HepG2 (cell line): ENCODE data around the gene MPG. TPM values are rescaled to one million over a fixed set of nuclear protein-coding genes. Genes with fewer than 3 reads are reported as not detected.

Source experiments
- BCL6 ChIP-seq: IDR thresholded peaks from 2 replicates; pipeline ENCODE4 v1.6.1; 2016; ENCODE audit warnings: missing genetic modification reagents, missing compliant biosample characterization
- E2F5 ChIP-seq: sonication (generic); formaldehyde crosslinking; conservative IDR thresholded peaks from 2 replicates; pipeline ENCODE4 v1.4.0; 2020; ENCODE audit warnings: missing genetic modification reagents
- HNRNPL ChIP-seq: fragments of 200-400 bp; formaldehyde crosslinking; IDR thresholded peaks from 2 replicates; pipeline ENCODE4 v1.6.1; 2017; ENCODE audit warnings: mild to moderate bottlenecking, low read depth, low read length
- IKZF1 ChIP-seq: fragments of 450-650 bp; IDR thresholded peaks from 2 replicates; pipeline ENCODE4 v1.7.1; 2016
- KLF9 ChIP-seq: IDR thresholded peaks from 2 replicates; pipeline ENCODE4 v1.6.1; 2016; ENCODE audit warnings: low read depth
- MAF1 ChIP-seq: sonication (generic); formaldehyde crosslinking; IDR thresholded peaks from 2 replicates; pipeline ENCODE4 v1.5.0; 2020; ENCODE audit warnings: missing genetic modification reagents, borderline replicate concordance
- MTA3 ChIP-seq: sonication (generic); formaldehyde crosslinking; IDR thresholded peaks from 2 replicates; pipeline ENCODE4 v1.4.0; 2020; ENCODE audit warnings: missing genetic modification reagents
- NFATC3 ChIP-seq: sonication (generic); formaldehyde crosslinking; IDR thresholded peaks from 2 replicates; pipeline ENCODE4 v1.5.1; 2020; ENCODE audit warnings: mild to moderate bottlenecking, missing genetic modification reagents
- NKX3-1 ChIP-seq: sonication (generic); formaldehyde crosslinking; IDR thresholded peaks from 2 replicates; pipeline ENCODE4 v1.5.0; 2020; ENCODE audit warnings: missing genetic modification reagents
- NR2F2 ChIP-seq: IDR thresholded peaks from 2 replicates; pipeline ENCODE4 v1.6.1; 2012; ENCODE audit warnings: low read depth, inconsistent platforms, borderline replicate concordance
- ONECUT2 ChIP-seq: sonication (generic); formaldehyde crosslinking; IDR thresholded peaks from 2 replicates; pipeline ENCODE4 v1.4.0; 2020; ENCODE audit warnings: missing genetic modification reagents
- RBM39 ChIP-seq: fragments of 200-400 bp; formaldehyde crosslinking; IDR thresholded peaks from one replicate; pipeline ENCODE4 v1.6.1; 2018; ENCODE audit warnings: antibody characterized with exemption, mild to moderate bottlenecking, low read depth, low read length; ENCODE audit not compliant: poor library complexity, severe bottlenecking
- REPIN1 ChIP-seq: sonication (generic); formaldehyde crosslinking; IDR thresholded peaks from 2 replicates; pipeline ENCODE4 v1.8.0; 2022; ENCODE audit warnings: missing genetic modification reagents, low read depth, mild to moderate bottlenecking, borderline replicate concordance
- RXRA ChIP-seq: sonication (generic); formaldehyde crosslinking; IDR thresholded peaks from 2 replicates; pipeline ENCODE4 v1.5.1; 2020; ENCODE audit warnings: missing genetic modification reagents
- SAFB2 ChIP-seq: sonication (generic); formaldehyde crosslinking; IDR thresholded peaks from 2 replicates; pipeline ENCODE4 v1.5.1; 2020; ENCODE audit warnings: missing genetic modification reagents, low read depth, mild to moderate bottlenecking, borderline replicate concordance
- SMARCC2 ChIP-seq: fragments of 450-650 bp; IDR thresholded peaks from 2 replicates; pipeline ENCODE4 v1.6.1; 2017; ENCODE audit warnings: antibody characterized with exemption, mild to moderate bottlenecking
- SYNCRIP ChIP-seq: fragments of 200-400 bp; formaldehyde crosslinking; IDR thresholded peaks from 2 replicates; pipeline ENCODE4 v1.6.1; 2018; ENCODE audit warnings: mild to moderate bottlenecking, low read depth, low read length; ENCODE audit not compliant: insufficient read depth
- TEAD3 ChIP-seq: optimal IDR thresholded peaks from 2 replicates; pipeline ENCODE3; 2016; ENCODE audit warnings: borderline replicate concordance
- ZBTB3 ChIP-seq: sonication (generic); formaldehyde crosslinking; IDR thresholded peaks from 2 replicates; pipeline ENCODE4 v1.4.0; 2020; ENCODE audit warnings: low read depth, mild to moderate bottlenecking, moderate library complexity, missing genetic modification reagents, borderline replicate concordance
- ZBTB34 ChIP-seq: sonication (generic); formaldehyde crosslinking; IDR thresholded peaks from 2 replicates; pipeline ENCODE4 v1.8.0; 2022; ENCODE audit warnings: mild to moderate bottlenecking, missing genetic modification reagents
- ZBTB43 ChIP-seq: sonication (generic); formaldehyde crosslinking; conservative IDR thresholded peaks from 2 replicates; pipeline ENCODE4 v1.4.0; 2020; ENCODE audit warnings: missing genetic modification reagents
- ZFP36 ChIP-seq: fragments of 150-350 bp; IDR thresholded peaks from 2 replicates; pipeline ENCODE4 v1.6.1; 2018; ENCODE audit warnings: borderline replicate concordance, low read length, low read depth; ENCODE audit not compliant: partially characterized antibody
- ZMAT3 ChIP-seq: sonication (generic); formaldehyde crosslinking; conservative IDR thresholded peaks from 2 replicates; pipeline ENCODE4 v1.7.0; 2021; ENCODE audit warnings: missing genetic modification reagents
- ZNF256 ChIP-seq: sonication (generic); formaldehyde crosslinking; conservative IDR thresholded peaks from 2 replicates; pipeline ENCODE4 v1.4.0; 2020; ENCODE audit warnings: missing genetic modification reagents
- ZNF260 ChIP-seq: sonication (generic); formaldehyde crosslinking; IDR thresholded peaks from 2 replicates; pipeline ENCODE4 v1.4.0; 2020; ENCODE audit warnings: missing genetic modification reagents, low read depth, mild to moderate bottlenecking, borderline replicate concordance
- ZNF343 ChIP-seq: sonication (generic); formaldehyde crosslinking; IDR thresholded peaks from 2 replicates; pipeline ENCODE4 v1.4.0; 2020; ENCODE audit warnings: mild to moderate bottlenecking, missing genetic modification reagents
- ZNF552 ChIP-seq: sonication (generic); formaldehyde crosslinking; IDR thresholded peaks from 2 replicates; pipeline ENCODE4 v1.9.0; 2022; ENCODE audit warnings: missing genetic modification reagents, mild to moderate bottlenecking, borderline replicate concordance
- ZNF576 ChIP-seq: sonication (generic); formaldehyde crosslinking; IDR thresholded peaks from 2 replicates; pipeline ENCODE4 v1.4.0; 2020; ENCODE audit warnings: mild to moderate bottlenecking, missing genetic modification reagents
- ZNF598 ChIP-seq: sonication (generic); formaldehyde crosslinking; IDR thresholded peaks from 2 replicates; pipeline ENCODE4 v1.5.1; 2020; ENCODE audit warnings: mild to moderate bottlenecking, missing genetic modification reagents, borderline replicate concordance
- ZNF775 ChIP-seq: sonication (generic); formaldehyde crosslinking; IDR thresholded peaks from 2 replicates; pipeline ENCODE4 v1.4.0; 2020; ENCODE audit warnings: missing genetic modification reagents, mild to moderate bottlenecking, moderate library complexity, borderline replicate concordance
- polyA plus RNA-seq, 8 experiments: library from polyadenylated mRNA; depleted of rRNA in 3 of 8; stranded (reverse) in 7 of 8; unstranded in 1 of 8; fragments of >200 nt; fragmentation: Illumina TruSeq in 4 of 8; extraction: Trizol in 4 of 8; gene quantifications; 2 replicates each; pipeline versions ENCODE4 v1.2.1 to v1.2.3, GENCODE V29; 2011 to 2016; ENCODE audit warnings: low read depth in 4 of 8, missing spikeins in 1 of 8, mixed read lengths in 1 of 8; ENCODE audit not compliant: insufficient read depth in 1 of 8
- total RNA-seq, 5 experiments: library from RNA; depleted of rRNA; stranded (reverse); fragments of >200 nt; fragmentation: Illumina TruSeq; extraction: Trizol; gene quantifications; 2 replicates each; pipeline ENCODE4 v1.2.3, GENCODE V29; 2016; ENCODE audit warnings: low read depth in 1 of 5

Gene MPG
- total and polyA plus RNA-seq, 2 of the 13 experiments (the other 11 are each of a cell fraction or from before 2014, with no cell fraction given): 59.1 to 62.5 TPM

GRCh38 chr16:77807-78443 lies at the start of gene MPG (continued):
- TF ChIP-seq SMARCC2: no peak
- TF ChIP-seq TEAD3 (CRISPR knock-in tag): no peak
- TF ChIP-seq ZNF343 (CRISPR knock-in tag): no peak
- TF ChIP-seq ZFP36: no peak
- TF ChIP-seq NR2F2: no peak
- no peak for TF ChIP-seq KLF9
- no peak for TF ChIP-seq NFATC3 (CRISPR knock-in tag)
- TF ChIP-seq ZNF598 (CRISPR knock-in tag): no peak
- no peak for TF ChIP-seq ZBTB34 (CRISPR knock-in tag)
- TF ChIP-seq HNRNPL: no peak
- TF ChIP-seq ZBTB3 (CRISPR knock-in tag): no peak
- no peak for TF ChIP-seq ZNF260 (CRISPR knock-in tag)
- no peak for TF ChIP-seq RXRA (CRISPR knock-in tag)
- TF ChIP-seq RBM39: no peak
- TF ChIP-seq ZMAT3 (CRISPR knock-in tag): no peak; the same call in 1 of the 2 replicates
- no peak for TF ChIP-seq ZNF775 (CRISPR knock-in tag)
- no peak; the same call in 1 of the 2 replicates for TF ChIP-seq ZBTB43 (CRISPR knock-in tag)
- no peak for TF ChIP-seq E2F5
- no peak for TF ChIP-seq MTA3
- TF ChIP-seq ZNF256: no peak
- no peak for TF ChIP-seq REPIN1
- no peak for TF ChIP-seq ZNF552 (CRISPR knock-in tag)
- TF ChIP-seq SAFB2 (CRISPR knock-in tag): no peak
- no peak for TF ChIP-seq IKZF1
- TF ChIP-seq NKX3-1: no peak; the same call in 1 of the 2 replicates
- no peak for TF ChIP-seq ONECUT2
- TF ChIP-seq BCL6 (CRISPR knock-in tag): no peak
- TF ChIP-seq SYNCRIP: no peak
- no peak for TF ChIP-seq ZNF576 (CRISPR knock-in tag)
- no peak for TF ChIP-seq MAF1 (CRISPR knock-in tag)
